Fibroblast of lung (primary cell): ENCODE data around the gene ARHGEF25. TPM values are rescaled to one million over a fixed set of nuclear protein-coding genes. Genes with fewer than 3 reads are reported as not detected.
"Not testable (repeated sequence)": the region's sequence is repeated elsewhere in the genome, so short reads cannot be mapped to it uniquely, and the experiment has no call there.

Source experiments
- DNase-seq, 2 donors: peaks; one replicate each; pipeline versions ENCODE4 v3.0.0 to v3.0.0-alpha.2; 2010; ENCODE audit warnings: low read depth in 2 of 2
- H2AFZ ChIP-seq: 2 replicates; pipeline ENCODE4 v1.5.1; 2012; ENCODE audit warnings: low read length, control low read depth, inconsistent platforms
- H3K27ac ChIP-seq: 2 replicates; pipeline ENCODE4 v1.5.1; 2011; ENCODE audit warnings: low read length, control low read depth; ENCODE audit not compliant: insufficient read depth
- H3K27me3 ChIP-seq: 2 replicates; pipeline ENCODE4 v1.5.1; 2011; ENCODE audit warnings: mild to moderate bottlenecking, low read length; ENCODE audit not compliant: control insufficient read depth, insufficient read depth
- H3K36me3 ChIP-seq: 2 replicates; pipeline ENCODE4 v1.5.1; 2011; ENCODE audit warnings: low read length; ENCODE audit not compliant: control insufficient read depth, insufficient read depth
- H3K4me1 ChIP-seq: 2 replicates; pipeline ENCODE4 v1.5.1; 2011; ENCODE audit warnings: low read length; ENCODE audit not compliant: control insufficient read depth, insufficient read depth; ENCODE audit errors: extremely low read depth
- H3K4me2 ChIP-seq: 2 replicates; pipeline ENCODE4 v1.5.1; 2011; ENCODE audit warnings: low read length, control low read depth; ENCODE audit not compliant: insufficient read depth; ENCODE audit errors: extremely low read depth
- H3K4me3 ChIP-seq, 4 experiments: fragments of 200-600 bp in 1 of 4; sonication (generic) in 1 of 4; replicated peaks in 1 of 4; 2 replicates each; pipeline ENCODE4 v1.5.1; 2011 to 2016; ENCODE audit warnings: low read length in 4 of 4, low read depth in 3 of 4, mild to moderate bottlenecking in 3 of 4, control low read depth in 2 of 4, inconsistent platforms in 1 of 4, mixed read lengths in 1 of 4; ENCODE audit not compliant: insufficient read depth in 1 of 4; ENCODE audit errors: control extremely low read depth in 1 of 4
- H3K79me2 ChIP-seq: 2 replicates; pipeline ENCODE4 v1.5.1; 2012; ENCODE audit warnings: mild to moderate bottlenecking, low read length, inconsistent platforms; ENCODE audit not compliant: control insufficient read depth, insufficient read depth
- H3K9ac ChIP-seq: 2 replicates; pipeline ENCODE4 v1.5.1; 2011; ENCODE audit warnings: mild to moderate bottlenecking, low read length, control low read depth; ENCODE audit not compliant: insufficient read depth
- H3K9me3 ChIP-seq: 2 replicates; pipeline ENCODE4 v1.5.1; 2012; ENCODE audit warnings: low read depth, low read length; ENCODE audit not compliant: control insufficient read depth, insufficient read depth
- H4K20me1 ChIP-seq: 2 replicates; pipeline ENCODE4 v1.5.1; 2011; ENCODE audit warnings: low read length; ENCODE audit not compliant: control insufficient read depth, insufficient read depth; ENCODE audit errors: extremely low read depth
- EZH2 ChIP-seq: IDR thresholded peaks from 2 replicates; pipeline ENCODE4 v1.5.1; 2012; ENCODE audit warnings: low read length, control low read depth, mild to moderate bottlenecking; ENCODE audit errors: missing control alignments
- polyA plus RNA-seq, 2 donors: library from polyadenylated mRNA; depleted of rRNA in 1 of 2; stranded (reverse) in 1 of 2; unstranded in 1 of 2; fragments of >200 nt; gene quantifications; 2 replicates each; pipeline ENCODE4 v1.2.1, GENCODE V29; 2011 to 2012; ENCODE audit warnings: missing spikeins in 1 of 2
- total RNA-seq: library from RNA; depleted of rRNA; stranded (reverse); fragments of >200 nt; gene quantifications from 2 replicates; pipeline ENCODE4 v1.2.1, GENCODE V29; 2014
- TF ChIP-seq, protein P1 (sequence below), 2 donors: IDR thresholded peaks in 1 of 2; conservative IDR thresholded peaks in 1 of 2; 1 replicate in 1 of 2; 2 replicates in 1 of 2; pipeline ENCODE4 v1.5.1; 2011 to 2012; ENCODE audit warnings: low read length in 2 of 2, control low read depth in 1 of 2, inconsistent platforms in 1 of 2, low read depth in 1 of 2, mild to moderate bottlenecking in 1 of 2

Gene ARHGEF25
- total and polyA plus RNA-seq, 2 donors (not counting 1 experiment from before 2014, with no cell fraction given), result 15.7 to 40.0 TPM

DNA sequence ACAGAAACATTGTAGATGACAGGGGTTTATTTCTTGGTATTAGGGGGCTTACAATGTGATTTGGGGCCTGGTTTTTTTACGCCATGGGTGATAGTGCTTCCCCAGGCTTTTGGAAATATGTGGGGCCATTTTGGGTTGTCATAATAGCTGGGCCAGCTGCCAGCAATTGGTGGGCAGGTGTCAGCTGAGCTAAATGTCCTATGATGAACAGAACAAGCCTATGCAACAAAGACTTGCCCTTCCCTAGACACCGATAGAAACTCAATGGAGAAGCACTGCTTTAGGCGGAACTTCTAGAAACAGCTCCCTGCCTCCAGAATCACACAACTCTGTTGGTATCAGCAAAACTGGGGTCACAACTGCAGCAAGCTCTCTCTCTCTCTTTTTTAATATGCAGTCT is 26.9 kb downstream of the ARHGEF25 start:
- Histone ChIP-seq H3K4me3 (no peak overlapping the region), H3K79me2 (no peaks in the 10 kb centered on the region), H3K9ac (no peak overlapping the region), H3K4me2 (no peak overlapping the region), H3K36me3 (no peaks in the 10 kb centered on the region), H3K4me1 (no peaks in the 10 kb centered on the region), H3K27ac (no peak overlapping the region), H3K27me3 (no peaks in the 10 kb centered on the region), H2AFZ (no peak overlapping the region), H3K9me3 (no peaks in the 10 kb centered on the region), H4K20me1 (no peaks in the 10 kb centered on the region)
- no peak for DNase-seq
- TF ChIP-seq, protein P1, sequence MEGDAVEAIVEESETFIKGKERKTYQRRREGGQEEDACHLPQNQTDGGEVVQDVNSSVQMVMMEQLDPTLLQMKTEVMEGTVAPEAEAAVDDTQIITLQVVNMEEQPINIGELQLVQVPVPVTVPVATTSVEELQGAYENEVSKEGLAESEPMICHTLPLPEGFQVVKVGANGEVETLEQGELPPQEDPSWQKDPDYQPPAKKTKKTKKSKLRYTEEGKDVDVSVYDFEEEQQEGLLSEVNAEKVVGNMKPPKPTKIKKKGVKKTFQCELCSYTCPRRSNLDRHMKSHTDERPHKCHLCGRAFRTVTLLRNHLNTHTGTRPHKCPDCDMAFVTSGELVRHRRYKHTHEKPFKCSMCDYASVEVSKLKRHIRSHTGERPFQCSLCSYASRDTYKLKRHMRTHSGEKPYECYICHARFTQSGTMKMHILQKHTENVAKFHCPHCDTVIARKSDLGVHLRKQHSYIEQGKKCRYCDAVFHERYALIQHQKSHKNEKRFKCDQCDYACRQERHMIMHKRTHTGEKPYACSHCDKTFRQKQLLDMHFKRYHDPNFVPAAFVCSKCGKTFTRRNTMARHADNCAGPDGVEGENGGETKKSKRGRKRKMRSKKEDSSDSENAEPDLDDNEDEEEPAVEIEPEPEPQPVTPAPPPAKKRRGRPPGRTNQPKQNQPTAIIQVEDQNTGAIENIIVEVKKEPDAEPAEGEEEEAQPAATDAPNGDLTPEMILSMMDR (conservative IDR thresholded peaks at IDR 0.05 in 1 of 2, IDR thresholded peaks at IDR 0.05 in 1 of 2; ENCODE audit: low read depth in 1 of 2, low read length in 2 of 2), result no peak
- TF ChIP-seq EZH2, result no peak

- no peak for DNase-seq
- Histone ChIP-seq H3K36me3 (no peaks in the 10 kb centered on the region), H3K9me3 (no peaks in the 10 kb centered on the region), H3K27ac (no peak overlapping the region), H3K9ac (no peak overlapping the region), H3K4me2 (no peak overlapping the region), H4K20me1 (no peaks in the 10 kb centered on the region), H3K27me3 (no peaks in the 10 kb centered on the region), H2AFZ (no peak overlapping the region), H3K4me3 (no peak overlapping the region), H3K4me1 (no peaks in the 10 kb centered on the region), H3K79me2 (no peaks in the 10 kb centered on the region)
- TF ChIP-seq, protein P1 (conservative IDR thresholded peaks at IDR 0.05 in 1 of 2, IDR thresholded peaks at IDR 0.05 in 1 of 2; ENCODE audit: low read depth in 1 of 2, low read length in 2 of 2), result no peak
- TF ChIP-seq EZH2, result no peak
These were observed 29.2 kb downstream of the ARHGEF25 start for GRCh38 chr12:57640175-57641042.

- Histone ChIP-seq H3K36me3 (no peaks in the 10 kb centered on the region), H4K20me1 (no peaks in the 10 kb centered on the region), H3K27ac (no peak overlapping the region), H3K4me2 (no peak overlapping the region), H3K79me2 (no peaks in the 10 kb centered on the region), H3K9ac (no peak overlapping the region), H3K9me3 (no peaks in the 10 kb centered on the region), H3K27me3 (no peaks in the 10 kb centered on the region), H2AFZ (no peak overlapping the region), H3K4me3 (no peak overlapping the region), H3K4me1 (no peaks in the 10 kb centered on the region)
- no peak for DNase-seq
- no peak for TF ChIP-seq EZH2
- TF ChIP-seq, protein P1 (conservative IDR thresholded peaks at IDR 0.05 in 1 of 2, IDR thresholded peaks at IDR 0.05 in 1 of 2; ENCODE audit: low read depth in 1 of 2, low read length in 2 of 2), result no peak
These were observed 30.6 kb downstream of the ARHGEF25 start for GRCh38 chr12:57641699-57642442.

- H3K4me1 ChIP-seq, H3K27ac ChIP-seq, H3K27me3 ChIP-seq, H3K36me3 ChIP-seq, H3K4me2 ChIP-seq, H3K79me2 ChIP-seq, H4K20me1 ChIP-seq, H3K9ac ChIP-seq, H2AFZ ChIP-seq, H3K9me3 ChIP-seq, H3K4me3 ChIP-seq: not testable (repeated sequence)
- DNase-seq, result peak; percentile 30 to 36
These were observed 34.9 kb downstream of the ARHGEF25 start for GRCh38 chr12:57645990-57646658.
